WERI-Rb-1 (cell line): ENCODE data around the gene GDI1.

Source experiments
- DNase-seq: peaks from one replicate; pipeline ENCODE4 v3.0.0-alpha.2; 2020
- H3K27ac ChIP-seq: fragments of 250-450 bp; sonication (Bioruptor Pico); 2 replicates; pipeline ENCODE4 v1.5.1; 2020; ENCODE audit warnings: mild to moderate bottlenecking, moderate library complexity
- H3K27me3 ChIP-seq: fragments of 250-450 bp; sonication (Bioruptor Pico); 2 replicates; pipeline ENCODE4 v1.5.1; 2021; ENCODE audit warnings: mild to moderate bottlenecking, low read depth, moderate library complexity; ENCODE audit not compliant: insufficient read depth, severe bottlenecking
- H3K36me3 ChIP-seq: fragments of 250-450 bp; sonication (Bioruptor Pico); 2 replicates; pipeline ENCODE4 v1.5.1; 2020; ENCODE audit warnings: mild to moderate bottlenecking, moderate library complexity
- H3K4me3 ChIP-seq: 2 replicates; pipeline ENCODE4 v1.5.1; 2011; ENCODE audit warnings: low read depth, mild to moderate bottlenecking, control low read depth, low read length
- H3K9me3 ChIP-seq: fragments of 250-450 bp; sonication (Bioruptor Pico); 2 replicates; pipeline ENCODE4 v1.5.1; 2021; ENCODE audit warnings: mild to moderate bottlenecking, moderate library complexity; ENCODE audit not compliant: severe bottlenecking
- CTCF ChIP-seq: IDR thresholded peaks from 2 replicates; pipeline ENCODE4 v1.5.1; 2011; ENCODE audit warnings: low read depth, mild to moderate bottlenecking, control low read depth, inconsistent platforms, low read length

The GDI1 gene

GRCh38 chrX:154470434-154470833 lies 33.5 kb downstream of the GDI1 start:
- H3K4me3 ChIP-seq, result no peak overlapping the region

GRCh38 chrX:154470914-154471568 lies 34.1 kb downstream of the GDI1 start:
- peaks cover 69% of the 10 kb centered on the region for H3K36me3 ChIP-seq

More at GRCh38 chrX:154470434-154470833, 33.5 kb downstream of the GDI1 start:
- H3K36me3 ChIP-seq, result peaks cover 70% of the 10 kb centered on the region
- peaks cover 26% of the 10 kb centered on the region for H3K27me3 ChIP-seq
- DNase-seq, result no peak
- no peak overlapping the region for H3K27ac ChIP-seq
- TF ChIP-seq CTCF, result no peak
- H3K9me3 ChIP-seq, result no peaks in the 10 kb centered on the region

GRCh38 chrX:154471839-154472684 lies 35.1 kb downstream of the GDI1 start:
- no peak overlapping the region for H3K4me3 ChIP-seq
- peaks cover 58% of the 10 kb centered on the region for H3K36me3 ChIP-seq
- DNase-seq, result peak; percentile 16
- no peaks in the 10 kb centered on the region for H3K9me3 ChIP-seq
- no peak for TF ChIP-seq CTCF
- no peak overlapping the region for H3K27ac ChIP-seq
- peaks cover 17% of the 10 kb centered on the region for H3K27me3 ChIP-seq

More at GRCh38 chrX:154470914-154471568, 34.1 kb downstream of the GDI1 start:
- H3K27ac ChIP-seq, result no peak overlapping the region
- no peak overlapping the region for H3K4me3 ChIP-seq
- H3K9me3 ChIP-seq, result no peaks in the 10 kb centered on the region
- DNase-seq, result no peak
- no peak for TF ChIP-seq CTCF
- peaks cover 21% of the 10 kb centered on the region for H3K27me3 ChIP-seq

- no peak overlapping the region for H3K4me3 ChIP-seq
- TF ChIP-seq CTCF, result no peak
- peaks cover 52% of the 10 kb centered on the region for H3K36me3 ChIP-seq
- H3K27me3 ChIP-seq, result peaks cover 20% of the 10 kb centered on the region
- DNase-seq, result no peak
- no peaks in the 10 kb centered on the region for H3K9me3 ChIP-seq
- H3K27ac ChIP-seq, result no peak overlapping the region
Observed at GRCh38 chrX:154472685-154473632, 36.0 kb downstream of the GDI1 start.

- no peak overlapping the region for H3K27ac ChIP-seq
- H3K4me3 ChIP-seq, result no peak overlapping the region
- DNase-seq, result peak; percentile 7
- H3K36me3 ChIP-seq, result peaks cover 45% of the 10 kb centered on the region
- no peaks in the 10 kb centered on the region for H3K9me3 ChIP-seq
- no peak for TF ChIP-seq CTCF
- peaks cover 17% of the 10 kb centered on the region for H3K27me3 ChIP-seq
Observed at GRCh38 chrX:154473683-154474082, 36.7 kb downstream of the GDI1 start.
